Endothelial cell of umbilical vein (primary cell): Measurements from ENCODE around the gene PRKG1.

Experiments
- CTCF ChIP-seq, 2 donors: IDR thresholded peaks; 1 replicate in 1 of 2; 2 replicates in 1 of 2; pipeline ENCODE4 v1.5.1; 2011; ENCODE audit warnings: low read length in 2 of 2, mild to moderate bottlenecking in 2 of 2, moderate library complexity in 2 of 2, control low read depth in 1 of 2, inconsistent platforms in 1 of 2, low read depth in 1 of 2; ENCODE audit not compliant: insufficient read depth in 1 of 2; ENCODE audit errors: extremely low read depth in 1 of 2
- EZH2 ChIP-seq: IDR thresholded peaks from 2 replicates; pipeline ENCODE4 v1.6.1; 2012; ENCODE audit warnings: borderline replicate concordance, low read depth, mild to moderate bottlenecking, moderate library complexity, low read length, inconsistent platforms; ENCODE audit not compliant: severe bottlenecking
- FOS ChIP-seq: IDR thresholded peaks from 2 replicates; pipeline ENCODE4 v1.6.1; 2011; ENCODE audit warnings: mild to moderate bottlenecking, low read length, moderate library complexity, borderline replicate concordance; ENCODE audit not compliant: insufficient read depth
- JUN ChIP-seq: IDR thresholded peaks from 2 replicates; pipeline ENCODE4 v1.6.1; 2011; ENCODE audit warnings: borderline replicate concordance, low read depth; ENCODE audit not compliant: insufficient read length, insufficient read depth
- MAX ChIP-seq: IDR thresholded peaks from 2 replicates; pipeline ENCODE4 v1.6.1; 2011; ENCODE audit not compliant: insufficient read depth, insufficient read length
- MYC ChIP-seq: IDR thresholded peaks from one replicate; pipeline ENCODE4 v1.6.1; 2011; ENCODE audit warnings: mild to moderate bottlenecking, low read depth, low read length
- POLR2A ChIP-seq: IDR thresholded peaks from 2 replicates; pipeline ENCODE4 v1.6.1; 2012; ENCODE audit warnings: low read depth, mild to moderate bottlenecking, control low read depth, low read length
- POLR2AphosphoS5 ChIP-seq: IDR thresholded peaks from 2 replicates; pipeline ENCODE4 v1.6.1; 2012; ENCODE audit warnings: low read depth, mild to moderate bottlenecking, control low read depth, low read length, moderate library complexity; ENCODE audit not compliant: insufficient read depth

- TF ChIP-seq CTCF (IDR thresholded peaks at IDR 0.05; ENCODE audit: extremely low read depth in 1 of 2, insufficient read depth in 1 of 2, low read depth in 1 of 2, low read length in 2 of 2) (no peak), POLR2AphosphoS5 (no peak), MAX (no peak), EZH2 (no peak), POLR2A (no peak), JUN (no peak), FOS (no peak), MYC (no peak)
These were observed 365.4 kb downstream of the PRKG1 start for GRCh38 chr10:51439645-51440044.
